Lung (tissue), 13 donors: ENCODE measurements around the gene BRD4. TPM values are rescaled to one million over a fixed set of nuclear protein-coding genes. Genes with fewer than 3 reads are reported as not detected.

Experiments used
- ATAC-seq: fragments of 200-7000 bp; cut with Tn5 transposase; one replicate; pipeline ENCODE4 v1.9.1; 2020; ENCODE audit warnings: moderate number of reproducible peaks; ENCODE audit not compliant: insufficient read depth, low FRiP score
- DNase-seq, 3 donors: peaks; one replicate each; pipeline ENCODE4 v3.0.0-alpha.2; 2013 to 2017
- H3K27ac ChIP-seq, 2 donors: one replicate each; pipeline ENCODE4 v1.5.1; 2013; ENCODE audit warnings: mild to moderate bottlenecking in 2 of 2, moderate library complexity in 2 of 2, control low read depth in 1 of 2, inconsistent platforms in 1 of 2, low read depth in 1 of 2, low read length in 1 of 2
- H3K27me3 ChIP-seq, 3 donors: one replicate each; pipeline ENCODE4 v1.5.1; 2013; ENCODE audit warnings: low read length in 2 of 3; ENCODE audit not compliant: control insufficient read depth in 3 of 3, insufficient read depth in 3 of 3
- H3K36me3 ChIP-seq, 4 donors: one replicate each; pipeline ENCODE4 v1.5.1; 2013; ENCODE audit warnings: low read length in 4 of 4, mild to moderate bottlenecking in 1 of 4, moderate library complexity in 1 of 4; ENCODE audit not compliant: control insufficient read depth in 4 of 4, insufficient read depth in 4 of 4
- H3K4me1 ChIP-seq, 5 donors: one replicate each; pipeline ENCODE4 v1.5.1; 2013; ENCODE audit warnings: low read length in 5 of 5, mild to moderate bottlenecking in 2 of 5, moderate library complexity in 1 of 5; ENCODE audit not compliant: control insufficient read depth in 5 of 5, insufficient read depth in 5 of 5
- H3K4me3 ChIP-seq: one replicate; pipeline ENCODE4 v1.5.1; 2013; ENCODE audit warnings: mild to moderate bottlenecking, control low read depth, moderate library complexity
- H3K9ac ChIP-seq, 2 donors: one replicate each; pipeline ENCODE4 v1.5.1; 2013; ENCODE audit warnings: low read length in 2 of 2, control low read depth in 1 of 2; ENCODE audit not compliant: insufficient read depth in 1 of 2
- H3K9me3 ChIP-seq, 4 donors: one replicate each; pipeline ENCODE4 v1.5.1; 2013; ENCODE audit warnings: low read length in 3 of 4, mild to moderate bottlenecking in 1 of 4, moderate library complexity in 1 of 4; ENCODE audit not compliant: control insufficient read depth in 4 of 4, insufficient read depth in 3 of 4
- CTCF ChIP-seq: IDR thresholded peaks from 2 replicates; pipeline ENCODE4 v1.5.1; 2012; ENCODE audit warnings: mild to moderate bottlenecking; ENCODE audit errors: control extremely low read depth, extremely low read depth
- WGBS, 2 donors: extraction: QIAGEN DNeasy Blood & Tissue Kit; methylation state at CpG; one replicate each; pipeline ENCODE4 v1.1.7; 2013; 5-methylcytosine and 5-hydroxymethylcytosine counted together
- polyA plus RNA-seq, 2 donors: library from polyadenylated mRNA; stranded (reverse); fragments of 200-250 nt; gene quantifications; one replicate each; pipeline ENCODE4 v1.2.1, GENCODE V29; 2013
- small RNA-seq: library from RNA; depleted of rRNA; stranded (forward); fragments of <200 nt; gene quantifications from one replicate; pipeline ENCODE3, GENCODE V24; 2014; ENCODE audit warnings: low replicate concordance
- total RNA-seq, 2 donors: library from RNA; depleted of rRNA in 1 of 2; stranded (reverse); fragments of >200 nt in 1 of 2; gene quantifications; one replicate each; pipeline ENCODE4 v1.2.1, GENCODE V29; 2014 to 2021
- donor health status: control.
- donor health status: control.
- donor health status: Bipolar disorder and iron deficiency.
- donor health status: healthy.
- donor health status: DM: yes; HTN: yes; CAD: no.

Gene BRD4
- total and polyA plus RNA-seq, 4 donors: 23.2 to 89.0 (median 37.7) TPM

- no peaks in the 10 kb centered on the region for H3K27me3 ChIP-seq
- no peaks in the 10 kb centered on the region for H3K9me3 ChIP-seq
- H3K36me3 ChIP-seq: peaks cover 0 to 45% (median 22%) of the 10 kb centered on the region in 4 donors
- H3K4me3 ChIP-seq: no peak overlapping the region
- no peak for TF ChIP-seq CTCF
- no peak for ATAC-seq
- no peak for DNase-seq
- H3K27ac ChIP-seq: no peak overlapping the region
- no peak overlapping the region for H3K9ac ChIP-seq
- no peaks in the 10 kb centered on the region for H3K4me1 ChIP-seq
- 92 to 95% methylated on average over 38 of the region's 38 CpGs for WGBS, 2 donors
Measured at GRCh38 chr19:15187026-15188007, 145.0 kb downstream of the BRD4 start.

Small RNA genes lying within 50 kb of the gene (small RNA-seq; reads per million reads assigned to genes)
- not detected for gene AC005776.1

Other genes starting within 250 kb of the BRD4 start
- gene SYDE1, start 225.1 kb downstream of the BRD4 start, total RNA-seq: 10 to 100 TPM; 17.0 to 26.9 TPM
- gene SYDE1, start 225.1 kb downstream of the BRD4 start, polyA plus RNA-seq: 10 to 100 TPM in 1 of 2 donors, 1 to 10 TPM in 1; 5.5 to 16.5 TPM
- gene NOTCH3, start 131.5 kb downstream of the BRD4 start, total RNA-seq: 10 to 100 TPM; 64.1 to 81.7 TPM
- gene NOTCH3, start 131.5 kb downstream of the BRD4 start, polyA plus RNA-seq: 10 to 100 TPM; 13.1 to 22.1 TPM
- gene EPHX3, start 100.1 kb downstream of the BRD4 start, total RNA-seq: 1 to 10 TPM; 1.7 to 2.7 TPM
- gene EPHX3, start 100.1 kb downstream of the BRD4 start, polyA plus RNA-seq: 1 to 10 TPM; 1.1 to 3.0 TPM
- gene AKAP8, start 47.2 kb upstream of the BRD4 start, total RNA-seq: 10 to 100 TPM; 23.1 to 43.4 TPM
- 10 to 100 TPM; 15.0 to 16.4 TPM for gene AKAP8, start 47.2 kb upstream of the BRD4 start, polyA plus RNA-seq
- gene AKAP8L, start 86.4 kb upstream of the BRD4 start, total RNA-seq: 100 to 1,000 TPM in 1 of 2 donors, 10 to 100 TPM in 1; 84.1 to 118 TPM
- 10 to 100 TPM; 52.5 to 76.2 TPM for gene AKAP8L, start 86.4 kb upstream of the BRD4 start, polyA plus RNA-seq
- gene WIZ, start 117.4 kb upstream of the BRD4 start, total RNA-seq: 10 to 100 TPM; 24.0 to 42.6 TPM
- gene WIZ, start 117.4 kb upstream of the BRD4 start, polyA plus RNA-seq: 10 to 100 TPM; 14.5 to 22.7 TPM
- 10 to 100 TPM in 1 of 2 donors, 1 to 10 TPM in 1; 4.6 to 13.3 TPM for gene RASAL3, start 132.0 kb upstream of the BRD4 start, total RNA-seq
- gene RASAL3, start 132.0 kb upstream of the BRD4 start, polyA plus RNA-seq: 10 to 100 TPM in 1 of 2 donors, 1 to 10 TPM in 1; 5.9 to 18.2 TPM
- not detected for gene PGLYRP2, start 147.0 kb upstream of the BRD4 start, total RNA-seq
- under 1 TPM in 1 of 2 donors, not detected in 1; 0.10 TPM for gene PGLYRP2, start 147.0 kb upstream of the BRD4 start, polyA plus RNA-seq
- gene CYP4F22, start 176.0 kb upstream of the BRD4 start, total RNA-seq: under 1 TPM in 1 of 2 donors, not detected in 1; 0.18 TPM
- gene CYP4F22, start 176.0 kb upstream of the BRD4 start, polyA plus RNA-seq: under 1 TPM in 1 of 2 donors, not detected in 1; 0.07 TPM